Measurements from ENCODE around the gene IFNL2. TPM values are rescaled to one million over a fixed set of nuclear protein-coding genes. Genes with fewer than 3 reads are reported as not detected.

IFNL2 gene
- total and polyA plus RNA-seq, 2 donors (not counting 3 experiments of a cell fraction or from before 2014, with no cell fraction given), result not detected

- ChIA-PET POLR2A (no interaction called here), CTCF (interaction anchor here (1.1 kb wide), 1 partner anchor 23 kb away, joined by 3 read pairs; no protein-coding TSS in a partner anchor)
- Histone ChIP-seq H3K9ac (replicated peaks; ENCODE audit: extremely low read depth, insufficient read depth, low read length) (no peak overlapping the region), H3K4me3 (replicated peaks in 1 of 3; ENCODE audit: insufficient read depth in 1 of 3, low read depth in 1 of 3, low read length in 3 of 3) (no peak overlapping the region), H3K27ac (ENCODE audit: insufficient read depth, low read depth, low read length) (no peak overlapping the region), H3K9me3 (replicated peaks; ENCODE audit: control insufficient read depth, insufficient read depth, low read length) (no peaks in the 10 kb centered on the region), H3K79me2 (ENCODE audit: control insufficient read depth, insufficient read depth, low read length) (no peaks in the 10 kb centered on the region), H3K36me3 (ENCODE audit: control insufficient read depth in 2 of 2, extremely low read depth in 1 of 2, insufficient read depth in 2 of 2, low read length in 2 of 2) (no peaks in the 10 kb centered on the region), H2AFZ (ENCODE audit: low read depth, low read length) (no peak overlapping the region), H3K4me1 (ENCODE audit: control insufficient read depth, extremely low read depth, insufficient read depth, low read length) (no peaks in the 10 kb centered on the region), H3K27me3 (ENCODE audit: control insufficient read depth in 2 of 2, insufficient read depth in 2 of 2, low read length in 2 of 2) (peaks cover 39 to 53% of the 10 kb centered on the region in 2 experiments), H3K4me2 (ENCODE audit: insufficient read depth, low read length) (no peak overlapping the region), H4K20me1 (replicated peaks; ENCODE audit: control insufficient read depth, extremely low read depth, insufficient read depth, low read length) (no peaks in the 10 kb centered on the region), H3K9me1 (replicated peaks; ENCODE audit: control insufficient read depth, extremely low read depth, insufficient read depth, low read length) (no peaks in the 10 kb centered on the region)
- intact Hi-C loops (cut with micrococcal nuclease) (no loop called here), dilution Hi-C loops (cut with MboI; ENCODE audit: extremely low pct_ligation_motif_present, low sequenced_read_pairs) (no loop called here)
- DNase-seq (ENCODE audit: low read depth, low spot score), result no peak
- no TSS peak for BruUV-seq (replicated peaks)
- TF ChIP-seq, protein P1, sequence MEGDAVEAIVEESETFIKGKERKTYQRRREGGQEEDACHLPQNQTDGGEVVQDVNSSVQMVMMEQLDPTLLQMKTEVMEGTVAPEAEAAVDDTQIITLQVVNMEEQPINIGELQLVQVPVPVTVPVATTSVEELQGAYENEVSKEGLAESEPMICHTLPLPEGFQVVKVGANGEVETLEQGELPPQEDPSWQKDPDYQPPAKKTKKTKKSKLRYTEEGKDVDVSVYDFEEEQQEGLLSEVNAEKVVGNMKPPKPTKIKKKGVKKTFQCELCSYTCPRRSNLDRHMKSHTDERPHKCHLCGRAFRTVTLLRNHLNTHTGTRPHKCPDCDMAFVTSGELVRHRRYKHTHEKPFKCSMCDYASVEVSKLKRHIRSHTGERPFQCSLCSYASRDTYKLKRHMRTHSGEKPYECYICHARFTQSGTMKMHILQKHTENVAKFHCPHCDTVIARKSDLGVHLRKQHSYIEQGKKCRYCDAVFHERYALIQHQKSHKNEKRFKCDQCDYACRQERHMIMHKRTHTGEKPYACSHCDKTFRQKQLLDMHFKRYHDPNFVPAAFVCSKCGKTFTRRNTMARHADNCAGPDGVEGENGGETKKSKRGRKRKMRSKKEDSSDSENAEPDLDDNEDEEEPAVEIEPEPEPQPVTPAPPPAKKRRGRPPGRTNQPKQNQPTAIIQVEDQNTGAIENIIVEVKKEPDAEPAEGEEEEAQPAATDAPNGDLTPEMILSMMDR (IDR thresholded peaks at IDR 0.05; ENCODE audit: extremely low read depth in 1 of 2, insufficient read depth in 1 of 2, low read depth in 1 of 2, low read length in 2 of 2), result no peak
- TF ChIP-seq FOS (IDR thresholded peaks at IDR 0.05; ENCODE audit: borderline replicate concordance, insufficient read depth, low read length) (no peak), POLR2A (IDR thresholded peaks at IDR 0.05; ENCODE audit: low read depth, low read length) (no peak)
- no peak for FAIRE-seq
These were observed 36.7 kb downstream of the IFNL2 start for GRCh38 chr19:39304701-39305571.

- dilution Hi-C loops (cut with MboI; ENCODE audit: extremely low pct_ligation_motif_present, low sequenced_read_pairs), result no loop called here
- TF ChIP-seq FOS (IDR thresholded peaks at IDR 0.05; ENCODE audit: borderline replicate concordance, insufficient read depth, low read length) (no peak), MYC (IDR thresholded peaks at IDR 0.05; ENCODE audit: low read depth, low read length) (no peak), EZH2 (IDR thresholded peaks at IDR 0.05; ENCODE audit: borderline replicate concordance, low read depth, low read length, severe bottlenecking) (peak; percentile 42), GATA2 (IDR thresholded peaks at IDR 0.05; ENCODE audit: insufficient read depth, insufficient read length, low read depth, low read length) (no peak), POLR2AphosphoS5 (IDR thresholded peaks at IDR 0.05; ENCODE audit: insufficient read depth, low read depth, low read length) (no peak)
- CTCF ChIA-PET, result interaction anchor here (1.0 to 1.2 kb wide), 2 partner anchors 9 to 52 kb away, joined by 3 to 5 read pairs; partner anchors contain the start of gene IFNL1
These were observed 37.9 kb downstream of the IFNL2 start for GRCh38 chr19:39306075-39306474.

More at GRCh38 chr19:39306075-39306474, 37.9 kb downstream of the IFNL2 start:
- H2AFZ ChIP-seq (ENCODE audit: low read depth, low read length), result no peak overlapping the region
- no peak for DNase-seq (ENCODE audit: low read depth, low spot score)
- no peaks in the 10 kb centered on the region for H3K36me3 ChIP-seq (ENCODE audit: control insufficient read depth in 2 of 2, extremely low read depth in 1 of 2, insufficient read depth in 2 of 2, low read length in 2 of 2)
- POLR2A ChIA-PET, result no interaction called here
- intact Hi-C loops (cut with micrococcal nuclease), result no loop called here
- H3K79me2 ChIP-seq (ENCODE audit: control insufficient read depth, insufficient read depth, low read length), result no peaks in the 10 kb centered on the region
- H3K27me3 ChIP-seq (ENCODE audit: control insufficient read depth in 2 of 2, insufficient read depth in 2 of 2, low read length in 2 of 2), result peaks cover 39 to 53% of the 10 kb centered on the region in 2 experiments
- no peak overlapping the region for H3K27ac ChIP-seq (ENCODE audit: insufficient read depth, low read depth, low read length)
- no peak for FAIRE-seq
- no peak overlapping the region for H3K4me3 ChIP-seq (replicated peaks in 1 of 3; ENCODE audit: insufficient read depth in 1 of 3, low read depth in 1 of 3, low read length in 3 of 3)
- no TSS peak for BruUV-seq (replicated peaks)
- no peaks in the 10 kb centered on the region for H4K20me1 ChIP-seq (replicated peaks; ENCODE audit: control insufficient read depth, extremely low read depth, insufficient read depth, low read length)
- H3K4me2 ChIP-seq (ENCODE audit: insufficient read depth, low read length), result no peak overlapping the region
- no peaks in the 10 kb centered on the region for H3K9me1 ChIP-seq (replicated peaks; ENCODE audit: control insufficient read depth, extremely low read depth, insufficient read depth, low read length)
- no peak overlapping the region for H3K9ac ChIP-seq (replicated peaks; ENCODE audit: extremely low read depth, insufficient read depth, low read length)
- no peaks in the 10 kb centered on the region for H3K9me3 ChIP-seq (replicated peaks; ENCODE audit: control insufficient read depth, insufficient read depth, low read length)
- no peaks in the 10 kb centered on the region for H3K4me1 ChIP-seq (ENCODE audit: control insufficient read depth, extremely low read depth, insufficient read depth, low read length)

All from endothelial cell of umbilical vein (primary cell).